H1 (cell line): ENCODE results near the gene RBM27. TPM values are rescaled to one million over a fixed set of nuclear protein-coding genes. Genes with fewer than 3 reads are reported as not detected.

Experiments
- CTCF ChIA-PET: fragments of 300-600 bp; sonication (Branson Sonifier 250); formaldehyde crosslinking; loops from one replicate; lab custom pipeline; 2021; ENCODE audit not compliant: partially characterized antibody; lab: Charles Lee
- POLR2A ChIA-PET: fragments of 300-600 bp; sonication (Branson Sonifier 250); formaldehyde crosslinking; loops from one replicate; lab custom pipeline; 2021; ENCODE audit warnings: inconsistent platforms; ENCODE audit not compliant: partially characterized antibody; lab: Charles Lee
- DNase-seq, 2 experiments: peaks; one replicate each; pipeline versions ENCODE4 v3.0.0 to v3.0.0-alpha.2; 2010 to 2022; ENCODE audit warnings: low spot score in 2 of 2, low read depth in 1 of 2, mixed read lengths in 1 of 2
- FAIRE-seq: peaks from 2 replicates; lab custom pipeline; 2011; peaks lifted over from hg19 to GRCh38; lab: Jason Lieb, UNC
- H2AFZ ChIP-seq: 2 replicates; pipeline ENCODE4 v1.8.1; 2012; ENCODE audit warnings: low read length, inconsistent platforms
- H2AK5ac ChIP-seq: 2 replicates; pipeline ENCODE4 v1.6.1; 2013; ENCODE audit warnings: low read depth, low read length
- H2BK120ac ChIP-seq: replicated peaks from 2 replicates; pipeline ENCODE3; 2013; ENCODE audit warnings: low read depth, low read length, inconsistent platforms
- H2BK12ac ChIP-seq: 2 replicates; pipeline ENCODE4 v1.6.1; 2013; ENCODE audit warnings: low read depth, low read length
- H2BK15ac ChIP-seq: 2 replicates; pipeline ENCODE4 v1.6.1; 2013; ENCODE audit warnings: low read length
- H2BK20ac ChIP-seq: 2 replicates; pipeline ENCODE4 v1.6.1; 2013; ENCODE audit warnings: low read length
- H2BK5ac ChIP-seq: 2 replicates; pipeline ENCODE4 v1.6.1; 2013; ENCODE audit warnings: low read depth, low read length
- H3K14ac ChIP-seq: 2 replicates; pipeline ENCODE4 v1.6.1; 2013; ENCODE audit warnings: inconsistent platforms; ENCODE audit not compliant: insufficient read length
- H3K18ac ChIP-seq: 2 replicates; pipeline ENCODE4 v1.6.1; 2013; ENCODE audit warnings: low read length; ENCODE audit errors: extremely low read depth
- H3K23ac ChIP-seq: 2 replicates; pipeline ENCODE4 v1.6.1; 2013; ENCODE audit warnings: inconsistent platforms; ENCODE audit not compliant: insufficient read length
- H3K23me2 ChIP-seq: 2 replicates; pipeline ENCODE4 v1.6.1; 2013; ENCODE audit warnings: low read depth, low read length
- H3K27ac ChIP-seq: 2 replicates; pipeline ENCODE4 v1.6.1; 2011; ENCODE audit warnings: low read depth, low read length, inconsistent platforms
- H3K27me3 ChIP-seq, 4 experiments: replicated peaks in 1 of 4; 1 replicate in 1 of 4; 2 replicates in 3 of 4; pipeline versions ENCODE4 v1.6.1 to v1.8.1; 2011 to 2013; ENCODE audit warnings: low read length in 3 of 4, mild to moderate bottlenecking in 3 of 4, inconsistent platforms in 2 of 4, mixed read lengths in 2 of 4, moderate library complexity in 1 of 4; ENCODE audit not compliant: control insufficient read depth in 3 of 4, insufficient read depth in 3 of 4; ENCODE audit errors: extremely low read depth in 1 of 4
- H3K36me3 ChIP-seq, 4 experiments: 2 replicates each; pipeline versions ENCODE4 v1.6.1 to v1.8.1; 2011 to 2013; ENCODE audit warnings: mild to moderate bottlenecking in 4 of 4, low read length in 3 of 4, moderate library complexity in 2 of 4, control low read depth in 1 of 4, inconsistent platforms in 1 of 4; ENCODE audit not compliant: insufficient read depth in 4 of 4, control insufficient read depth in 2 of 4
- H3K4ac ChIP-seq: replicated peaks from 2 replicates; pipeline ENCODE3; 2013; ENCODE audit warnings: low read length, low read depth, mixed read lengths, inconsistent platforms; ENCODE audit not compliant: insufficient read length
- H3K4me1 ChIP-seq, 4 experiments: replicated peaks in 1 of 4; 1 replicate in 1 of 4; 2 replicates in 3 of 4; pipeline versions ENCODE4 v1.6.1 to v1.8.1; 2011 to 2013; ENCODE audit warnings: low read length in 3 of 4, inconsistent platforms in 2 of 4, mixed read lengths in 1 of 4; ENCODE audit not compliant: insufficient read depth in 4 of 4, control insufficient read depth in 3 of 4
- H3K4me2 ChIP-seq, 2 experiments: 2 replicates each; pipeline versions ENCODE4 v1.6.1 to v1.8.1; 2011 to 2013; ENCODE audit warnings: low read depth in 2 of 2, low read length in 2 of 2, control low read depth in 1 of 2, inconsistent platforms in 1 of 2, mild to moderate bottlenecking in 1 of 2; ENCODE audit not compliant: insufficient read depth in 1 of 2
- H3K4me3 ChIP-seq, 4 experiments: fragments of 200-600, 300-600 bp in 1 of 4; sonication (generic), shearing (Covaris generic), sonication (Bioruptor Twin) in 1 of 4; 2 replicates each; pipeline versions ENCODE4 v1.5.1 to v1.8.1; 2011 to 2016; ENCODE audit warnings: low read length in 4 of 4, low read depth in 3 of 4, control low read depth in 2 of 4, inconsistent platforms in 2 of 4, mild to moderate bottlenecking in 2 of 4, mixed read lengths in 1 of 4, moderate library complexity in 1 of 4; ENCODE audit not compliant: insufficient read depth in 2 of 4; ENCODE audit errors: extremely low read depth in 1 of 4
- H3K56ac ChIP-seq: replicated peaks from 2 replicates; pipeline ENCODE3; 2013; ENCODE audit warnings: low read depth, mild to moderate bottlenecking, mixed read lengths, low read length, inconsistent platforms; ENCODE audit not compliant: insufficient read length
- H3K79me1 ChIP-seq: 2 replicates; pipeline ENCODE4 v1.6.1; 2013; ENCODE audit warnings: low read depth, low read length, control low read depth
- H3K79me2 ChIP-seq, 2 experiments: 2 replicates each; pipeline versions ENCODE4 v1.6.1 to v1.8.1; 2012 to 2013; ENCODE audit warnings: low read length in 2 of 2, mild to moderate bottlenecking in 2 of 2, inconsistent platforms in 1 of 2; ENCODE audit not compliant: insufficient read depth in 2 of 2, control insufficient read depth in 1 of 2
- H3K9ac ChIP-seq, 4 experiments: replicated peaks in 1 of 4; 1 replicate in 1 of 4; 2 replicates in 3 of 4; pipeline versions ENCODE4 v1.6.1 to v1.8.1; 2011 to 2013; ENCODE audit warnings: low read depth in 3 of 4, low read length in 3 of 4, control low read depth in 2 of 4, mild to moderate bottlenecking in 2 of 4, moderate library complexity in 2 of 4, inconsistent platforms in 1 of 4; ENCODE audit errors: extremely low read depth in 1 of 4
- H3K9me3 ChIP-seq, 2 experiments: 2 replicates each; pipeline versions ENCODE4 v1.6.1 to v1.8.1; 2012 to 2013; ENCODE audit warnings: mild to moderate bottlenecking in 2 of 2, moderate library complexity in 2 of 2, control low read depth in 1 of 2, inconsistent platforms in 1 of 2, low read depth in 1 of 2, low read length in 1 of 2, mixed read lengths in 1 of 2; ENCODE audit not compliant: insufficient read depth in 2 of 2
- H4K20me1 ChIP-seq, 2 experiments: replicated peaks in 1 of 2; 2 replicates each; pipeline versions ENCODE3 to v1.8.1; 2011 to 2013; ENCODE audit warnings: inconsistent platforms in 2 of 2, low read length in 2 of 2, mild to moderate bottlenecking in 1 of 2; ENCODE audit not compliant: insufficient read depth in 2 of 2, control insufficient read depth in 1 of 2
- H4K5ac ChIP-seq: 2 replicates; pipeline ENCODE4 v1.6.1; 2013; ENCODE audit warnings: low read length, low read depth, mixed read lengths, inconsistent platforms; ENCODE audit not compliant: insufficient read length
- H4K8ac ChIP-seq: 2 replicates; pipeline ENCODE4 v1.8.0; 2013; ENCODE audit warnings: mild to moderate bottlenecking, moderate library complexity, low read length, inconsistent platforms; ENCODE audit not compliant: insufficient read depth; ENCODE audit errors: extremely low read depth
- H4K91ac ChIP-seq: replicated peaks from 2 replicates; pipeline ENCODE3; 2013; ENCODE audit warnings: low read length, mixed read lengths, inconsistent platforms; ENCODE audit not compliant: insufficient read length
- ASH2L ChIP-seq: fragments of 200-600, 300-600 bp; sonication (generic); IDR thresholded peaks from one replicate; pipeline ENCODE4 v1.7.1; 2017; ENCODE audit warnings: low read length
- BACH1 ChIP-seq: IDR thresholded peaks from 2 replicates; pipeline ENCODE4 v1.6.1; 2012; ENCODE audit warnings: low read length, improper control_type of control experiment
- CTBP2 ChIP-seq: IDR thresholded peaks from 2 replicates; pipeline ENCODE4 v1.7.0; 2011; ENCODE audit warnings: borderline replicate concordance, mild to moderate bottlenecking, moderate library complexity, mixed read lengths, low read length; ENCODE audit not compliant: insufficient read depth, insufficient read length
- E2F6 ChIP-seq: IDR thresholded peaks from 2 replicates; pipeline ENCODE4 v1.6.1; 2012; ENCODE audit warnings: inconsistent platforms
- EP300 ChIP-seq, 2 experiments: IDR thresholded peaks; 1 replicate in 1 of 2; 2 replicates in 1 of 2; pipeline ENCODE4 v1.6.1; 2011 to 2012; ENCODE audit warnings: low read depth in 2 of 2, low read length in 2 of 2, mild to moderate bottlenecking in 2 of 2, borderline replicate concordance in 1 of 2, inconsistent platforms in 1 of 2, moderate library complexity in 1 of 2
- GABPA ChIP-seq: IDR thresholded peaks from 2 replicates; pipeline ENCODE4 v1.6.1; 2011; ENCODE audit warnings: mild to moderate bottlenecking, low read length, moderate library complexity, borderline replicate concordance; ENCODE audit not compliant: insufficient read depth
- HDAC2 ChIP-seq, 2 experiments: fragments of 300-600 bp in 1 of 2; sonication (generic) in 1 of 2; IDR thresholded peaks; 2 replicates each; pipeline ENCODE4 v1.6.1; 2011 to 2012; ENCODE audit warnings: low read depth in 2 of 2, low read length in 2 of 2, mild to moderate bottlenecking in 2 of 2, moderate library complexity in 2 of 2, borderline replicate concordance in 1 of 2, inconsistent platforms in 1 of 2
- MAX ChIP-seq: IDR thresholded peaks from 2 replicates; pipeline ENCODE4 v1.6.1; 2012; ENCODE audit warnings: inconsistent platforms
- SIN3A ChIP-seq, 2 experiments: IDR thresholded peaks in 1 of 2; conservative IDR thresholded peaks in 1 of 2; 2 replicates each; pipeline ENCODE4 v1.6.1; 2011 to 2012; ENCODE audit warnings: low read length in 2 of 2, improper control_type of control experiment in 1 of 2, low read depth in 1 of 2, mild to moderate bottlenecking in 1 of 2
- SP1 ChIP-seq: IDR thresholded peaks from 2 replicates; pipeline ENCODE4 v1.6.1; 2011; ENCODE audit warnings: low read depth, low read length
- WGBS, 2 experiments: shearing (Covaris generic) in 1 of 2; methylation state at CpG; one replicate each; pipeline versions ENCODE4 v1.1.6 to v1.1.7; 2013 to 2015; ENCODE audit warnings: low lambda C conversion rate in 2 of 2, mixed read lengths in 2 of 2, inconsistent platforms in 1 of 2, low coverage in 1 of 2, missing lambda C conversion rate in 1 of 2; ENCODE audit not compliant: insufficient replicate concordance in 2 of 2, insufficient coverage in 1 of 2, insufficient read length in 1 of 2; ENCODE audit errors: extremely low coverage in 1 of 2, missing lambda C conversion rate in 1 of 2; 5-methylcytosine and 5-hydroxymethylcytosine counted together
- polyA plus RNA-seq, 7 experiments: library from polyadenylated mRNA; depleted of rRNA in 3 of 7; stranded (reverse) in 5 of 7; unstranded in 2 of 7; fragments of >200 nt in 5 of 7; fragments of 200-250 nt in 2 of 7; gene quantifications; 1 replicate in 5 of 7; 2 replicates in 1 of 7; 4 replicates in 1 of 7; pipeline versions ENCODE4 v1.2.1 to v1.2.3, GENCODE V29; 2011 to 2013; ENCODE audit warnings: missing spikeins in 2 of 7, mixed read lengths in 2 of 7
- total RNA-seq: library from RNA; stranded (reverse); fragmentation: NEBNext Ultra II Directional; extraction: Animal tissue kit (Norgen Biotek cat#: 25700); gene quantifications from 2 replicates; pipeline ENCODE4 v1.2.1, GENCODE V29; 2021

The RBM27 gene
- total and polyA plus RNA-seq, 2 of the 8 experiments (the other 6 are each of a cell fraction or from before 2014, with no cell fraction given): 13.1 to 42.9 TPM

GRCh38 chr5:146218168-146218567 is 14.8 kb downstream of the RBM27 start:
- CTCF ChIA-PET: interaction anchor here (1.0 kb wide), 1 partner anchor 9 kb away, joined by 4 read pairs; no protein-coding TSS in a partner anchor
- H3K4me3 ChIP-seq: no peak overlapping the region
- no peak overlapping the region for H2BK20ac ChIP-seq
- no peak overlapping the region for H3K4me2 ChIP-seq
- H4K91ac ChIP-seq: no peak overlapping the region
- H2BK12ac ChIP-seq: no peak overlapping the region
- H3K36me3 ChIP-seq: peaks cover 0 to 21% (median 6%) of the 10 kb centered on the region in 4 experiments; a peak in 5 of 8 replicates
- no peak overlapping the region for H3K18ac ChIP-seq
- no peaks in the 10 kb centered on the region for H3K9me3 ChIP-seq
- H3K23me2 ChIP-seq: no peaks in the 10 kb centered on the region
- FAIRE-seq (no peak), DNase-seq (no peak)
- peaks cover 3 to 75% of the 10 kb centered on the region in 2 experiments for H3K79me2 ChIP-seq
- no peak overlapping the region for H3K4ac ChIP-seq
- no peaks in the 10 kb centered on the region for H3K79me1 ChIP-seq
- H2BK120ac ChIP-seq: no peak overlapping the region
- no peaks in the 10 kb centered on the region for H3K27me3 ChIP-seq
- H2BK15ac ChIP-seq: no peak overlapping the region
- no peak overlapping the region for H2AK5ac ChIP-seq
- no peak overlapping the region for H2AFZ ChIP-seq
- no peak overlapping the region for H2BK5ac ChIP-seq
- POLR2A ChIA-PET: interaction anchor here (1.8 kb wide), 1 partner anchor 18 kb away, joined by 6 read pairs; no protein-coding TSS in a partner anchor
- H4K20me1 ChIP-seq: peaks cover 0 to 9% of the 10 kb centered on the region in 2 experiments
- H3K9ac ChIP-seq: no peak overlapping the region
- no peak overlapping the region for H3K14ac ChIP-seq
- no peaks in the 10 kb centered on the region for H3K4me1 ChIP-seq
- H4K8ac ChIP-seq: no peak overlapping the region
- H3K56ac ChIP-seq: no peak overlapping the region
- no peak overlapping the region for H3K27ac ChIP-seq
- H4K5ac ChIP-seq: no peak overlapping the region
- WGBS, 2 experiments: 94% methylated on average over 2 of the region's 2 CpGs; no CpG with 5 or more reads in 1 of the 2 experiments
- H3K23ac ChIP-seq: no peak overlapping the region
- TF ChIP-seq CTBP2: no peak
- TF ChIP-seq GABPA: no peak
- TF ChIP-seq SP1: no peak
- TF ChIP-seq ASH2L: no peak
- TF ChIP-seq HDAC2 (IDR thresholded peaks at IDR 0.05; ENCODE audit: borderline replicate concordance in 1 of 2, low read depth in 2 of 2, low read length in 2 of 2): no peak
- TF ChIP-seq E2F6: no peak
- TF ChIP-seq EP300 (IDR thresholded peaks at IDR 0.05; ENCODE audit: borderline replicate concordance in 1 of 2, low read depth in 2 of 2, low read length in 2 of 2): no peak
- TF ChIP-seq SIN3A (conservative IDR thresholded peaks at IDR 0.05 in 1 of 2, IDR thresholded peaks at IDR 0.05 in 1 of 2; ENCODE audit: low read depth in 1 of 2, low read length in 2 of 2): no peak
- TF ChIP-seq MAX: no peak
- TF ChIP-seq BACH1: no peak
